ENCODE measurements around the gene CSNK1D. TPM values are rescaled to one million over a fixed set of nuclear protein-coding genes. Genes with fewer than 3 reads are reported as not detected.
"Not testable (repeated sequence)": the region's sequence is repeated elsewhere in the genome, so short reads cannot be mapped to it uniquely, and the experiment has no call there.

The CSNK1D gene
- total and polyA plus RNA-seq, 4 experiments from 2014 or later: 31.6 to 182 (median 129) TPM

- H3K9me3 Mint-ChIP-seq: no peaks in the 10 kb centered on the region
- no peaks in the 10 kb centered on the region for H3K27me3 Mint-ChIP-seq
- Histone ChIP-seq H3K9me3 (ENCODE audit: control insufficient read depth in 1 of 2, low read length in 2 of 2) (no peaks in the 10 kb centered on the region), H3K36me3 (ENCODE audit: insufficient read depth, low read length) (peaks cover 65% of the 10 kb centered on the region), H3K4me1 (ENCODE audit: insufficient read depth, low read length) (peaks cover 43% of the 10 kb centered on the region), H3K4me3 (ENCODE audit: low read length in 2 of 2) (no peak overlapping the region), H3K27me3 (ENCODE audit: insufficient read depth, low read length) (no peaks in the 10 kb centered on the region), H3K27ac (ENCODE audit: low read depth, low read length) (no peak overlapping the region)
- no peak for DNase-seq
- H3K27ac Mint-ChIP-seq: peak overlapping the region in 5 of 7 donors; percentile 15 to 92 (median 79)
- peak overlapping the region in 1 of 8 donors; percentile 42 for H3K4me3 Mint-ChIP-seq
- peaks cover 54 to 78% of the 10 kb centered on the region in 2 donors for H3K36me3 Mint-ChIP-seq
- intact Hi-C loops (cut with micrococcal nuclease): no loop called here
- ChIA-PET POLR2A (ENCODE audit: partially characterized antibody) (interaction anchor here (2.0 kb wide), 1 partner anchor 26 kb away, joined by 5 read pairs; no protein-coding TSS in a partner anchor), CTCF (ENCODE audit: partially characterized antibody) (no interaction called here)
- H3K4me1 Mint-ChIP-seq: peaks cover 46 to 75% (median 55%) of the 10 kb centered on the region in 4 donors
Measured at GRCh38 chr17:82266142-82266541, 7.4 kb downstream of the CSNK1D start.

DNA sequence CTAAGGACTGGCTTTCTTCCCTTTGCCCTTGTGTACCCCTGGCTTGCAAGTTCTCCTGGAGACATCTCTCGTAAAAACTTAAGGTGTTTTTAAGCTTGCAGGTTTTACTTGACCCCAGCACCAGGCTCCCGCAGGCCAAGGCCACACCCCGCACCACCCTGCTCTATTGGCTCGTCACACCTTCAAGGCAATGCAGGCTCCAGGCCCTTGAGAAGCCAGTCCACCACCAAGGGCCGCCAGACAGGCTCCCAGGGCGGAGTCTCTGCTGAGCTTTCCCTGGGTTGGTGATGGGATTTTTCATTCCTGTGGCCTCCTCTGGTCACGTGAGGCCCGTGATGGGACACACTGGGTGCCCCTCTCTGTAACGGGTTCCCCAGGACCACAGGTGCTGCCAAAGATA is 9.9 kb downstream of the CSNK1D start:
- ChIA-PET CTCF (ENCODE audit: partially characterized antibody) (no interaction called here), POLR2A (ENCODE audit: partially characterized antibody) (no interaction called here)
- Mint-ChIP-seq H3K9me3 (no peaks in the 10 kb centered on the region), H3K4me3 (no peak overlapping the region), H3K4me1 (peaks cover 39 to 70% (median 44%) of the 10 kb centered on the region in 4 donors), H3K27ac (no peak overlapping the region), H3K27me3 (no peaks in the 10 kb centered on the region), H3K36me3 (peaks cover 56 to 81% of the 10 kb centered on the region in 2 donors)
- intact Hi-C loops (cut with micrococcal nuclease): no loop called here
- H3K9me3 ChIP-seq (ENCODE audit: control insufficient read depth in 1 of 2, low read length in 2 of 2): no peaks in the 10 kb centered on the region
- peaks cover 18% of the 10 kb centered on the region for H3K4me1 ChIP-seq (ENCODE audit: insufficient read depth, low read length)
- peaks cover 69% of the 10 kb centered on the region for H3K36me3 ChIP-seq (ENCODE audit: insufficient read depth, low read length)
- H3K27me3 ChIP-seq (ENCODE audit: insufficient read depth, low read length): no peaks in the 10 kb centered on the region
- H3K27ac ChIP-seq (ENCODE audit: low read depth, low read length): no peak overlapping the region
- no peak for DNase-seq
- H3K4me3 ChIP-seq (ENCODE audit: low read length in 2 of 2): no peak overlapping the region

- Mint-ChIP-seq H3K27me3 (no peaks in the 10 kb centered on the region), H3K9me3 (no peaks in the 10 kb centered on the region), H3K36me3 (peaks cover 58 to 82% of the 10 kb centered on the region in 2 donors), H3K4me1 (peaks cover 31 to 62% (median 39%) of the 10 kb centered on the region in 4 donors), H3K4me3 (no peak overlapping the region), H3K27ac (peak overlapping the region in 4 of 7 donors; percentile 2 to 50 (median 48))
- Histone ChIP-seq H3K4me1 (ENCODE audit: insufficient read depth, low read length) (peaks cover 10% of the 10 kb centered on the region), H3K4me3 (ENCODE audit: low read length in 2 of 2) (no peak overlapping the region), H3K27ac (ENCODE audit: low read depth, low read length) (no peak overlapping the region), H3K36me3 (ENCODE audit: insufficient read depth, low read length) (peaks cover 78% of the 10 kb centered on the region), H3K27me3 (ENCODE audit: insufficient read depth, low read length) (no peaks in the 10 kb centered on the region), H3K9me3 (ENCODE audit: control insufficient read depth in 1 of 2, low read length in 2 of 2) (no peaks in the 10 kb centered on the region)
- intact Hi-C loops (cut with micrococcal nuclease): no loop called here
- POLR2A ChIA-PET (ENCODE audit: partially characterized antibody): interaction anchor here (0.9 kb wide), 1 partner anchor 36 kb away, joined by 3 read pairs; no protein-coding TSS in a partner anchor
- CTCF ChIA-PET (ENCODE audit: partially characterized antibody): interaction anchor here (0.7 kb wide), 1 partner anchor 14 kb away, joined by 3 read pairs; no protein-coding TSS in a partner anchor
- no peak for DNase-seq
Measured at GRCh38 chr17:82262344-82262743, 11.2 kb downstream of the CSNK1D start.

- H3K4me3 Mint-ChIP-seq; CTCF ChIA-PET (ENCODE audit: partially characterized antibody); intact Hi-C loops (cut with micrococcal nuclease): not testable (repeated sequence)
Measured at GRCh38 chr17:82259972-82260961, 13.2 kb downstream of the CSNK1D start.

DNA sequence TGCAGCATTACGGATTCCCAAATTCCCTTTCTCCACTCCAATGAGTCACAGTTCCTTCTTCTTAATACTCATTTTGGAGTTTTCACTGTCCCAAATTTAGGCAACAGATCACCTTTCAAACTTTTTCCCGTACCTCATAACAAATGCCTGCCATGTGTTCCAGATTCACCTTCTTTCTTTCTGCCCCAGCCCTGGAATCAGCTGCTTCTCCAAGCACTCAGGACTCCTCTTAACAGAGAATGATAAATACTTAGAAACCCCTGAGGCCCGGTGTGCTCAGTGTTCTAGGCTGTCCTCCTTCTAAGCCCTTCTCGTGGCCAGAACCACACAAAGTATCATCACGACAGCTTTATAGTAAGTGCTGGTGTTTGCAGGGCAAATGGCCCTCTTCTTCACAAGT is 14.9 kb downstream of the CSNK1D start:
- H3K27ac Mint-ChIP-seq: peak overlapping the region in 5 of 7 donors; percentile 14 to 77 (median 33)
- no peaks in the 10 kb centered on the region for H3K27me3 ChIP-seq (ENCODE audit: insufficient read depth, low read length)
- H3K4me3 ChIP-seq (ENCODE audit: low read length in 2 of 2): no peak overlapping the region
- ChIA-PET CTCF (ENCODE audit: partially characterized antibody) (interaction anchor here (1.0 kb wide), 1 partner anchor 22 kb away, joined by 3 read pairs; no protein-coding TSS in a partner anchor), POLR2A (ENCODE audit: partially characterized antibody) (no interaction called here)
- no peaks in the 10 kb centered on the region for H3K9me3 ChIP-seq (ENCODE audit: control insufficient read depth in 1 of 2, low read length in 2 of 2)
- no peaks in the 10 kb centered on the region for H3K27me3 Mint-ChIP-seq
- H3K4me3 Mint-ChIP-seq: no peak overlapping the region
- H3K36me3 Mint-ChIP-seq: peaks cover 53 to 73% of the 10 kb centered on the region in 2 donors
- peaks cover 23 to 41% (median 34%) of the 10 kb centered on the region in 4 donors for H3K4me1 Mint-ChIP-seq
- H3K27ac ChIP-seq (ENCODE audit: low read depth, low read length): no peak overlapping the region
- no peak for DNase-seq
- peaks cover 71% of the 10 kb centered on the region for H3K36me3 ChIP-seq (ENCODE audit: insufficient read depth, low read length)
- intact Hi-C loops (cut with micrococcal nuclease): no loop called here
- H3K9me3 Mint-ChIP-seq: no peaks in the 10 kb centered on the region
- peaks cover 10% of the 10 kb centered on the region for H3K4me1 ChIP-seq (ENCODE audit: insufficient read depth, low read length)

More at GRCh38 chr17:82259972-82260961, 13.2 kb downstream of the CSNK1D start:
- H3K9me3 ChIP-seq (ENCODE audit: control insufficient read depth in 1 of 2, low read length in 2 of 2); POLR2A ChIA-PET (ENCODE audit: partially characterized antibody); H3K27me3 ChIP-seq (ENCODE audit: insufficient read depth, low read length); H3K4me3 ChIP-seq (ENCODE audit: low read length in 2 of 2); DNase-seq; H3K27ac ChIP-seq (ENCODE audit: low read depth, low read length); H3K27me3 Mint-ChIP-seq; H3K9me3 Mint-ChIP-seq: not testable (repeated sequence)
- Histone ChIP-seq H3K4me1 (ENCODE audit: insufficient read depth, low read length) (peaks cover 10% of the 10 kb centered on the region), H3K36me3 (ENCODE audit: insufficient read depth, low read length) (peaks cover 80% of the 10 kb centered on the region)
- Mint-ChIP-seq H3K4me1 (peaks cover 24 to 48% (median 35%) of the 10 kb centered on the region in 4 donors), H3K36me3 (peaks cover 63 to 84% of the 10 kb centered on the region in 2 donors), H3K27ac (peak overlapping the region in 6 of 7 donors; percentile 4 to 85 (median 40))

DNA sequence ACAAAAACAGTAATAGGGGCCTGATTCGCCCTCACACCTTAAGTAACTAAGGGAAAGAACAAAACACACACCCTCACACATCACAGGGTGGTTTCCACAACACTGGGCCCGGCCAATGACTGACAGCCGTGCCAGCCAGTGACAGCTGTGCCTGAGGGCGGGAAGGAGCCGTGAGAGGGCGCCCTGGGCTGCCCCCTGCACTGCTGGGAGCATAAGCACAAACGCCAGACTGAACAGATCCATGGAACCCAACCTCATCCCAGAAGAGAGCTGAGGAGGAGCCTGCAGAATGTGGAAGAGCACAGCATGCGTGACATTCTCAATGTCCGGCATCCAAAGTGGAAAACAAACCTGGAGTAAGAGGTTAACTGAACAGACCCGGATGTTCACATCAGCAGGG is 16.0 kb downstream of the CSNK1D start:
- Mint-ChIP-seq H3K9me3 (peaks cover 0 to 2% (median 0%) of the 10 kb centered on the region in 8 donors), H3K4me3 (peak overlapping the region in 2 of 8 donors; percentile 24 to 43), H3K27me3 (no peaks in the 10 kb centered on the region), H3K36me3 (peaks cover 60 to 76% of the 10 kb centered on the region in 2 donors), H3K27ac (peak overlapping the region; percentile 84 to 95 (median 88)), H3K4me1 (peaks cover 21 to 40% (median 32%) of the 10 kb centered on the region in 4 donors)
- Histone ChIP-seq H3K9me3 (ENCODE audit: control insufficient read depth in 1 of 2, low read length in 2 of 2) (no peaks in the 10 kb centered on the region), H3K27ac (ENCODE audit: low read depth, low read length) (peak overlapping the region; percentile 21), H3K4me3 (ENCODE audit: low read length in 2 of 2) (no peak overlapping the region), H3K36me3 (ENCODE audit: insufficient read depth, low read length) (peaks cover 74% of the 10 kb centered on the region), H3K4me1 (ENCODE audit: insufficient read depth, low read length) (peaks cover 10% of the 10 kb centered on the region), H3K27me3 (ENCODE audit: insufficient read depth, low read length) (no peaks in the 10 kb centered on the region)
- CTCF ChIA-PET (ENCODE audit: partially characterized antibody): interaction anchor here (1.0 kb wide), 1 partner anchor 21 kb away, joined by 3 read pairs; no protein-coding TSS in a partner anchor
- POLR2A ChIA-PET (ENCODE audit: partially characterized antibody): no interaction called here
- peak; percentile 43 to 62 (median 48) for DNase-seq
- intact Hi-C loops (cut with micrococcal nuclease): no loop called here
